GM12878 (cell line): ENCODE results near the gene LHFPL2. TPM values are rescaled to one million over a fixed set of nuclear protein-coding genes. Genes with fewer than 3 reads are reported as not detected.

ENCODE experiments used
- CBX3 ChIP-seq: fragments of 200-600 bp; sonication (generic); IDR thresholded peaks from 2 replicates; pipeline ENCODE4 v1.6.1; 2016; ENCODE audit warnings: low read depth, borderline replicate concordance
- NR2C1 ChIP-seq: fragments of 450-650 bp; IDR thresholded peaks from 2 replicates; pipeline ENCODE4 v1.6.1; 2017; ENCODE audit warnings: antibody characterized with exemption, mild to moderate bottlenecking, moderate library complexity
- POLR2AphosphoS5 ChIP-seq: IDR thresholded peaks from 2 replicates; pipeline ENCODE4 v1.6.1; 2011; ENCODE audit warnings: mild to moderate bottlenecking, low read length, inconsistent platforms
- polyA plus RNA-seq, 11 experiments: library from polyadenylated mRNA; depleted of rRNA in 4 of 11; unstranded in 6 of 11; stranded (reverse) in 5 of 11; fragments of >200 nt; fragmentation: Nextera tagmentation in 4 of 11; fragmentation: Illumina TruSeq in 1 of 11; extraction: Ambion mirVana in 4 of 11; extraction: Trizol in 1 of 11; gene quantifications; 1 replicate in 1 of 11; 2 replicates in 10 of 11; pipeline versions ENCODE4 v1.2.1 to v1.2.3, GENCODE V29; 2011 to 2016; ENCODE audit warnings: inconsistent platforms in 2 of 11, missing spikeins in 2 of 11, low read depth in 1 of 11
- total RNA-seq, 4 experiments: library from RNA; depleted of rRNA in 3 of 4; stranded (reverse); fragments of >200 nt in 3 of 4; fragmentation: Illumina TruSeq in 1 of 4; extraction: Trizol in 1 of 4; gene quantifications; 2 replicates each; pipeline versions ENCODE4 v1.2.1 to v1.2.3, GENCODE V29; 2013 to 2021
- TF ChIP-seq, protein P1 (sequence below): fragments of 150-350 bp; IDR thresholded peaks from 2 replicates; pipeline ENCODE4 v1.6.1; 2014; ENCODE audit warnings: mild to moderate bottlenecking, low read depth, low read length
- TF ChIP-seq, protein P2 (sequence below): IDR thresholded peaks from 2 replicates; pipeline ENCODE4 v1.6.1; 2011; ENCODE audit warnings: borderline replicate concordance, low read depth, mild to moderate bottlenecking, moderate library complexity, low read length; ENCODE audit not compliant: insufficient read depth, poor library complexity, severe bottlenecking
- TF ChIP-seq, protein P3 (sequence below): IDR thresholded peaks from 2 replicates; pipeline ENCODE4 v1.6.1; 2012; ENCODE audit warnings: low read length, inconsistent platforms

Gene LHFPL2
- total and polyA plus RNA-seq, 10 of the 15 experiments (the other 5 are each of a cell fraction or from before 2014, with no cell fraction given), result 4.1 to 21.8 (median 12.5) TPM

DNA sequence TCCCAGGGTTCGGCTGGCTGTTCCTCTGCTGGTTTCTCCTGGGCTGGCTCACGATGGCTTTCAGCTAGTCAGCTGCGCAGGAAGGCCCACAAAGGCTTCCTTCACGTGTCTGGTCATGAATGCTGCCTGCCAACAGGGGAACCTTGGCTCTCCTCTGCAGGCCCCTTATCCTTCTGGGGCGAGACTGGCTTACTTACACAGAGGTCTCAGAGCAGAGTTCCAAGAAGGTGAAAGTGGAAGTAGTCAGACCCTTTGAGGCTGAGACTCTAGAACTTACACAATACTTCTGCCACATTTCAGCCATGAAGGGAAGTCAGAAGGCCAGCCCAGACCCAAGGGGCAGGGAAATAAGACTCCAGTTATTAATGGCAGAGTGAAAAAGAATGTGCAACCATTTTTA lies 99.5 kb downstream of the LHFPL2 start (continued):
- TF ChIP-seq, protein P1, sequence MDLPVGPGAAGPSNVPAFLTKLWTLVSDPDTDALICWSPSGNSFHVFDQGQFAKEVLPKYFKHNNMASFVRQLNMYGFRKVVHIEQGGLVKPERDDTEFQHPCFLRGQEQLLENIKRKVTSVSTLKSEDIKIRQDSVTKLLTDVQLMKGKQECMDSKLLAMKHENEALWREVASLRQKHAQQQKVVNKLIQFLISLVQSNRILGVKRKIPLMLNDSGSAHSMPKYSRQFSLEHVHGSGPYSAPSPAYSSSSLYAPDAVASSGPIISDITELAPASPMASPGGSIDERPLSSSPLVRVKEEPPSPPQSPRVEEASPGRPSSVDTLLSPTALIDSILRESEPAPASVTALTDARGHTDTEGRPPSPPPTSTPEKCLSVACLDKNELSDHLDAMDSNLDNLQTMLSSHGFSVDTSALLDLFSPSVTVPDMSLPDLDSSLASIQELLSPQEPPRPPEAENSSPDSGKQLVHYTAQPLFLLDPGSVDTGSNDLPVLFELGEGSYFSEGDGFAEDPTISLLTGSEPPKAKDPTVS, result no peak
- TF ChIP-seq, protein P2, sequence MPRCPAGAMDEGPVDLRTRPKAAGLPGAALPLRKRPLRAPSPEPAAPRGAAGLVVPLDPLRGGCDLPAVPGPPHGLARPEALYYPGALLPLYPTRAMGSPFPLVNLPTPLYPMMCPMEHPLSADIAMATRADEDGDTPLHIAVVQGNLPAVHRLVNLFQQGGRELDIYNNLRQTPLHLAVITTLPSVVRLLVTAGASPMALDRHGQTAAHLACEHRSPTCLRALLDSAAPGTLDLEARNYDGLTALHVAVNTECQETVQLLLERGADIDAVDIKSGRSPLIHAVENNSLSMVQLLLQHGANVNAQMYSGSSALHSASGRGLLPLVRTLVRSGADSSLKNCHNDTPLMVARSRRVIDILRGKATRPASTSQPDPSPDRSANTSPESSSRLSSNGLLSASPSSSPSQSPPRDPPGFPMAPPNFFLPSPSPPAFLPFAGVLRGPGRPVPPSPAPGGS, result no peak
- TF ChIP-seq NR2C1 (no peak), POLR2AphosphoS5 (no peak), CBX3 (no peak)
- TF ChIP-seq, protein P3, sequence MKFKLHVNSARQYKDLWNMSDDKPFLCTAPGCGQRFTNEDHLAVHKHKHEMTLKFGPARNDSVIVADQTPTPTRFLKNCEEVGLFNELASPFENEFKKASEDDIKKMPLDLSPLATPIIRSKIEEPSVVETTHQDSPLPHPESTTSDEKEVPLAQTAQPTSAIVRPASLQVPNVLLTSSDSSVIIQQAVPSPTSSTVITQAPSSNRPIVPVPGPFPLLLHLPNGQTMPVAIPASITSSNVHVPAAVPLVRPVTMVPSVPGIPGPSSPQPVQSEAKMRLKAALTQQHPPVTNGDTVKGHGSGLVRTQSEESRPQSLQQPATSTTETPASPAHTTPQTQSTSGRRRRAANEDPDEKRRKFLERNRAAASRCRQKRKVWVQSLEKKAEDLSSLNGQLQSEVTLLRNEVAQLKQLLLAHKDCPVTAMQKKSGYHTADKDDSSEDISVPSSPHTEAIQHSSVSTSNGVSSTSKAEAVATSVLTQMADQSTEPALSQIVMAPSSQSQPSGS, result no peak
- TF ChIP-seq, all 136 proteins: peak for 9
